Epithelial cell of esophagus (primary cell): Measurements from ENCODE around the gene PARK7.
"Not testable (repeated sequence)": the region's sequence is repeated elsewhere in the genome, so short reads cannot be mapped to it uniquely, and the experiment has no call there.

ENCODE experiments used
- DNase-seq: peaks from one replicate; pipeline ENCODE4 v3.0.0; 2010; ENCODE audit warnings: low read depth
- H3K4me3 ChIP-seq: 2 replicates; pipeline ENCODE4 v1.5.1; 2011; ENCODE audit warnings: mild to moderate bottlenecking, low read length, control low read depth
- CTCF ChIP-seq: IDR thresholded peaks from 2 replicates; pipeline ENCODE4 v1.5.1; 2011; ENCODE audit warnings: low read depth, mild to moderate bottlenecking, low read length, control low read depth, inconsistent platforms; ENCODE audit not compliant: insufficient read depth; ENCODE audit errors: missing control alignments

PARK7 gene

GRCh38 chr1:7921796-7922195 is 39.7 kb upstream of the PARK7 start:
- DNase-seq: no peak
- TF ChIP-seq CTCF: no peak
- no peak overlapping the region for H3K4me3 ChIP-seq

GRCh38 chr1:7922301-7922700 is 39.2 kb upstream of the PARK7 start:
- no peak for DNase-seq
- TF ChIP-seq CTCF: no peak
- H3K4me3 ChIP-seq: no peak overlapping the region

- H3K4me3 ChIP-seq, DNase-seq: not testable (repeated sequence)
Measured at GRCh38 chr1:7927061-7927460, 34.5 kb upstream of the PARK7 start.

GRCh38 chr1:7928247-7928646 is 33.3 kb upstream of the PARK7 start:
- no peak overlapping the region for H3K4me3 ChIP-seq
- DNase-seq: no peak
- TF ChIP-seq CTCF: no peak

- no peak for DNase-seq
- TF ChIP-seq CTCF: no peak
- no peak overlapping the region for H3K4me3 ChIP-seq
Measured at GRCh38 chr1:7929637-7930036, 31.9 kb upstream of the PARK7 start.

- H3K4me3 ChIP-seq: no peak overlapping the region
- no peak for TF ChIP-seq CTCF
- no peak for DNase-seq
Measured at GRCh38 chr1:7930645-7931445, 30.7 kb upstream of the PARK7 start.

- no peak for DNase-seq
- TF ChIP-seq CTCF: no peak
- no peak overlapping the region for H3K4me3 ChIP-seq
Measured at GRCh38 chr1:7931446-7931812, 30.1 kb upstream of the PARK7 start.
